ENCODE measurements around the gene INHA.

DNA sequence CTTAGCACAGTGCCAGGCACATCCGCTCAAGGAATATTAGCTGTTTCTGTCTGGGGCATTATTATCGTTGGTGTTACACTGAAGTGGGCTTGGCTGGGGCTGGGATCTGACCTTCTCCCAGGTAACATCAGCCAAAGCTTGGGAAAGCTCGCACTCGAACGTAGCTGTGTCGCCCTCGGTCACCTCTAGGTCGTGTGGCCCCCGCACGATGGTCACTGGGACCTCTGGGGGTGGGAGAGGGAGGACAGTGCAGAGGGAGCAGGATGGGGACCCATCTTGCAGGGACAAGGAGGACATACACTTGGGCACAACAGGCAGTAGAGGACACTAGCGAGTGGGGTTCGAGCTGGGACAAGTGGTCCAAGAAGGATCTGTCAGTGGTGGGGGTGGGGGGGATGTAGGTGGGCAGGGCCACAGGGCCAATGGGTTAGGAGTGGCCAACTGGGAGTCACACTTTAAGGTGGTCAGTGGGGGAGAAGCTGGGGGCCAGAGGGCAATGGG, 18.6 kb upstream of the INHA start:
- TF ChIP-seq, protein P1, sequence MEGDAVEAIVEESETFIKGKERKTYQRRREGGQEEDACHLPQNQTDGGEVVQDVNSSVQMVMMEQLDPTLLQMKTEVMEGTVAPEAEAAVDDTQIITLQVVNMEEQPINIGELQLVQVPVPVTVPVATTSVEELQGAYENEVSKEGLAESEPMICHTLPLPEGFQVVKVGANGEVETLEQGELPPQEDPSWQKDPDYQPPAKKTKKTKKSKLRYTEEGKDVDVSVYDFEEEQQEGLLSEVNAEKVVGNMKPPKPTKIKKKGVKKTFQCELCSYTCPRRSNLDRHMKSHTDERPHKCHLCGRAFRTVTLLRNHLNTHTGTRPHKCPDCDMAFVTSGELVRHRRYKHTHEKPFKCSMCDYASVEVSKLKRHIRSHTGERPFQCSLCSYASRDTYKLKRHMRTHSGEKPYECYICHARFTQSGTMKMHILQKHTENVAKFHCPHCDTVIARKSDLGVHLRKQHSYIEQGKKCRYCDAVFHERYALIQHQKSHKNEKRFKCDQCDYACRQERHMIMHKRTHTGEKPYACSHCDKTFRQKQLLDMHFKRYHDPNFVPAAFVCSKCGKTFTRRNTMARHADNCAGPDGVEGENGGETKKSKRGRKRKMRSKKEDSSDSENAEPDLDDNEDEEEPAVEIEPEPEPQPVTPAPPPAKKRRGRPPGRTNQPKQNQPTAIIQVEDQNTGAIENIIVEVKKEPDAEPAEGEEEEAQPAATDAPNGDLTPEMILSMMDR (IDR thresholded peaks at IDR 0.05): no peak
- TF ChIP-seq POLR2A (IDR thresholded peaks at IDR 0.05): no peak

All from right lobe of liver (tissue), 4 donors.